Prostate gland (tissue), 2 donors: ENCODE results near the gene GTF2A1L. TPM values are rescaled to one million over a fixed set of nuclear protein-coding genes. Genes with fewer than 3 reads are reported as not detected.

Source experiments
- DNase-seq: peaks from one replicate; pipeline ENCODE4 v3.0.0-alpha.2; 2019; ENCODE audit warnings: low spot score
- H3K27ac ChIP-seq, 2 donors: fragments of 200-600 bp; sonication (generic); 2 replicates each; pipeline ENCODE4 v1.5.1; 2017 to 2019
- H3K27me3 ChIP-seq: fragments of 200-600 bp; sonication (generic); replicated peaks from 2 replicates; pipeline ENCODE4 v1.5.1; 2019; ENCODE audit not compliant: insufficient read depth
- H3K36me3 ChIP-seq, 2 donors: fragments of 200-600 bp; sonication (generic); 1 replicate in 1 of 2; 2 replicates in 1 of 2; pipeline versions ENCODE4 v1.5.1 to v1.8.1; 2017 to 2019
- H3K4me1 ChIP-seq: fragments of 200-600 bp; sonication (generic); replicated peaks from 2 replicates; pipeline ENCODE4 v1.5.1; 2019
- H3K4me3 ChIP-seq, 2 donors: fragments of 200-600 bp; sonication (generic); 2 replicates each; pipeline ENCODE4 v1.5.1; 2017 to 2019
- H3K9me3 ChIP-seq: fragments of 200-600 bp; sonication (generic); 2 replicates; pipeline ENCODE4 v1.5.1; 2017
- CTCF ChIP-seq, 4 experiments: fragments of 200-600 bp in 2 of 4; fragments of 450-650 bp in 2 of 4; sonication (generic) in 2 of 4; IDR thresholded peaks; 1 replicate in 3 of 4; 2 replicates in 1 of 4; pipeline ENCODE4 v1.5.1; 2016 to 2019; ENCODE audit warnings: antibody characterized with exemption in 4 of 4, mild to moderate bottlenecking in 2 of 4, moderate library complexity in 2 of 4
- POLR2A ChIP-seq: fragments of 450-650 bp; IDR thresholded peaks from one replicate; pipeline ENCODE4 v1.6.1; 2016; ENCODE audit warnings: antibody characterized with exemption, mild to moderate bottlenecking
- POLR2AphosphoS5 ChIP-seq: sonication (generic); formaldehyde crosslinking; IDR thresholded peaks from one replicate; pipeline ENCODE4 v1.6.1; 2017; ENCODE audit warnings: antibody characterized with exemption
- WGBS: methylation state at CpG from one replicate; pipeline ENCODE4 v1.1.5; 2018; 5-methylcytosine and 5-hydroxymethylcytosine counted together
- intact Hi-C: fragments of 100-400 bp; cut with DNase I; formaldehyde crosslinking; loops from one replicate; pipeline ENCODE4 v1.14.2; 2022
- total RNA-seq, 2 donors: library from RNA; depleted of rRNA; stranded (reverse); fragments of >200 nt; gene quantifications; one replicate each; pipeline ENCODE4 v1.1.0, GENCODE V29; 2016

Gene GTF2A1L
- total RNA-seq, 2 donors from 2014 or later, result 0.68 to 3.6 TPM

GRCh38 chr2:48587560-48587959 is 30.1 kb upstream of the GTF2A1L start:
- intact Hi-C loops, result loop anchor here (5.0 to 10.0 kb wide), 3 partner anchors 55 to 680 kb away; partner anchors contain the start of genes FBXO11 and STON1
- no peaks in the 10 kb centered on the region for H3K36me3 ChIP-seq

GRCh38 chr2:48587961-48588360 is 29.7 kb upstream of the GTF2A1L start:
- H3K4me1 ChIP-seq, result no peaks in the 10 kb centered on the region
- no peak for DNase-seq
- H3K36me3 ChIP-seq, result no peaks in the 10 kb centered on the region
- no peak for TF ChIP-seq CTCF (IDR thresholded peaks at IDR 0.05)
- intact Hi-C loops, result loop anchor here (5.0 to 10.0 kb wide), 3 partner anchors 56 to 681 kb away; partner anchors contain the start of genes FBXO11 and STON1
- H3K27me3 ChIP-seq, result no peaks in the 10 kb centered on the region
- H3K9me3 ChIP-seq, result no peaks in the 10 kb centered on the region
- no peak overlapping the region for H3K27ac ChIP-seq
- 85% methylated on average over 3 of the region's 3 CpGs for WGBS
- no peak overlapping the region for H3K4me3 ChIP-seq

More at GRCh38 chr2:48587560-48587959, 30.1 kb upstream of the GTF2A1L start:
- H3K27me3 ChIP-seq, result no peaks in the 10 kb centered on the region
- TF ChIP-seq POLR2A (no peak), CTCF (IDR thresholded peaks at IDR 0.05) (no peak), POLR2AphosphoS5 (no peak)
- no peaks in the 10 kb centered on the region for H3K4me1 ChIP-seq
- no peak for DNase-seq
- no peaks in the 10 kb centered on the region for H3K9me3 ChIP-seq
- H3K4me3 ChIP-seq, result no peak overlapping the region
- no peak overlapping the region for H3K27ac ChIP-seq
- 56% methylated on average over 5 of the region's 5 CpGs for WGBS

GRCh38 chr2:48588745-48589144 is 28.9 kb upstream of the GTF2A1L start:
- Histone ChIP-seq H3K9me3 (no peaks in the 10 kb centered on the region), H3K36me3 (no peaks in the 10 kb centered on the region), H3K4me1 (no peaks in the 10 kb centered on the region), H3K4me3 (no peak overlapping the region), H3K27me3 (no peaks in the 10 kb centered on the region), H3K27ac (no peak overlapping the region)
- intact Hi-C loops, result loop anchor here (5.0 to 10.0 kb wide), 3 partner anchors 56 to 681 kb away; partner anchors contain the start of genes FBXO11 and STON1
- DNase-seq, result no peak
- TF ChIP-seq POLR2AphosphoS5, result no peak
- no peak for TF ChIP-seq POLR2A
- no peak for TF ChIP-seq CTCF (IDR thresholded peaks at IDR 0.05)
- WGBS, result 92% methylated on average over 1 of the region's 1 CpG

- TF ChIP-seq POLR2A (no peak), CTCF (IDR thresholded peaks at IDR 0.05) (peak; percentile 59 to 77 (median 68))
- Histone ChIP-seq H3K9me3 (no peaks in the 10 kb centered on the region), H3K27me3 (no peaks in the 10 kb centered on the region), H3K4me1 (no peaks in the 10 kb centered on the region), H3K36me3 (no peaks in the 10 kb centered on the region), H3K4me3 (no peak overlapping the region), H3K27ac (no peak overlapping the region)
- 30% methylated on average over 5 of the region's 5 CpGs for WGBS
- intact Hi-C loops, result loop anchor here (5.0 to 10.0 kb wide), 3 partner anchors 57 to 682 kb away; partner anchors contain the start of genes FBXO11 and STON1
- DNase-seq, result no peak
Measured at GRCh38 chr2:48589170-48589767, 28.4 kb upstream of the GTF2A1L start.

GRCh38 chr2:48590017-48590416 is 27.6 kb upstream of the GTF2A1L start:
- H3K27me3 ChIP-seq, result no peaks in the 10 kb centered on the region
- H3K4me1 ChIP-seq, result no peaks in the 10 kb centered on the region
- no peak overlapping the region for H3K4me3 ChIP-seq
- no peaks in the 10 kb centered on the region for H3K9me3 ChIP-seq
- 87% methylated on average over 1 of the region's 1 CpG for WGBS
- TF ChIP-seq POLR2A, result no peak
- no peak for TF ChIP-seq POLR2AphosphoS5
- no peak for TF ChIP-seq CTCF (IDR thresholded peaks at IDR 0.05)
- no peak for DNase-seq
- no peaks in the 10 kb centered on the region for H3K36me3 ChIP-seq
- no peak overlapping the region for H3K27ac ChIP-seq
- intact Hi-C loops, result no loop called here
